ENCODE data around the gene HS3ST5. TPM values are rescaled to one million over a fixed set of nuclear protein-coding genes. Genes with fewer than 3 reads are reported as not detected.
A peak's percentile ranks its signal among the peaks of the same experiment; 100 is the strongest.

Gene HS3ST5
- total and polyA plus RNA-seq, 2 experiments from 2014 or later, result 2.8 to 3.5 TPM

GRCh38 chr6:114009192-114009591, 333.6 kb downstream of the HS3ST5 start (continued):
- no peak for TF ChIP-seq REST (IDR thresholded peaks at IDR 0.05; ENCODE audit: unreplicated experiment)
- no peak for TF ChIP-seq ETS1 (IDR thresholded peaks at IDR 0.05)
- TF ChIP-seq POLR2AphosphoS5 (IDR thresholded peaks at IDR 0.05; ENCODE audit: low read depth), result no peak

GRCh38 chr6:114008331-114008730, 334.5 kb downstream of the HS3ST5 start:
- Histone ChIP-seq H2AFZ (no peak overlapping the region), H3K36me3 (ENCODE audit: insufficient read depth) (no peaks in the 10 kb centered on the region), H4K20me1 (replicated peaks; ENCODE audit: insufficient read depth) (no peaks in the 10 kb centered on the region), H3K79me2 (replicated peaks; ENCODE audit: insufficient read depth) (no peaks in the 10 kb centered on the region), H3K4me2 (no peak overlapping the region), H3K4me3 (no peak overlapping the region), H3K27me3 (ENCODE audit: insufficient read depth) (no peaks in the 10 kb centered on the region), H3K9me2 (ENCODE audit: insufficient read depth) (no peaks in the 10 kb centered on the region), H3F3A (replicated peaks; ENCODE audit: low read depth) (no peaks in the 10 kb centered on the region), H3K27ac (ENCODE audit: low read depth) (peak overlapping the region; percentile 36; the same call in 1 of the 2 replicates), H3K4me1 (ENCODE audit: insufficient read depth) (peaks cover 47% of the 10 kb centered on the region)
- Mint-ChIP-seq H3K36me3 (ENCODE audit: low read depth) (peaks cover 8% of the 10 kb centered on the region), H3K27ac (no peak overlapping the region), H3K9me3 (no peaks in the 10 kb centered on the region; the same call in 2 of the 3 replicates), H3K4me3 (no peak overlapping the region), H3K4me1 (peaks cover 49% of the 10 kb centered on the region), H3K27me3 (ENCODE audit: insufficient read depth, low read depth, poor library complexity) (no peaks in the 10 kb centered on the region)
- ATAC-seq (no peak), DNase-seq (ENCODE audit: low spot score) (no peak)
- no peak for TF ChIP-seq POLR2AphosphoS5 (IDR thresholded peaks at IDR 0.05; ENCODE audit: low read depth)
- TF ChIP-seq STAT1 (IDR thresholded peaks at IDR 0.05; ENCODE audit: unreplicated experiment), result no peak
- no peak for TF ChIP-seq CTCF (conservative IDR thresholded peaks at IDR 0.05; ENCODE audit: low read depth in 2 of 2)
- TF ChIP-seq CREB1 (CRISPR knock-in tag; IDR thresholded peaks at IDR 0.05; ENCODE audit: low read depth), result no peak
- no peak for TF ChIP-seq ZNF331 (CRISPR knock-in tag; IDR thresholded peaks at IDR 0.05; ENCODE audit: low read depth)
- no peak for TF ChIP-seq EZH2 (IDR thresholded peaks at IDR 0.05; ENCODE audit: low read depth, unreplicated experiment)
- TF ChIP-seq REST (IDR thresholded peaks at IDR 0.05; ENCODE audit: unreplicated experiment), result no peak
- TF ChIP-seq ETS1 (IDR thresholded peaks at IDR 0.05), result no peak

All from GM23338 (cell line).